Left renal cortex interstitium (tissue), 4 donors: ENCODE results near the gene ABHD15. TPM values are rescaled to one million over a fixed set of nuclear protein-coding genes. Genes with fewer than 3 reads are reported as not detected.

Experiments
- DNase-seq, 4 donors: peaks; one replicate each; pipeline ENCODE4 v3.0.0-alpha.2; 2013; ENCODE audit warnings: low read depth in 4 of 4, low spot score in 2 of 4, missing footprints in 1 of 4
- polyA plus RNA-seq, 4 donors: library from polyadenylated mRNA; unstranded; fragments of 120-200 nt; gene quantifications; one replicate each; pipeline ENCODE4 v1.2.1, GENCODE V29; 2013; ENCODE audit not compliant: insufficient read length in 4 of 4

Gene ABHD15
- polyA plus RNA-seq, result 1 to 10 TPM; 6.4 to 7.4 (median 7.1) TPM

GRCh38 chr17:29566473-29567303 lies at the start of gene ABHD15:
Gene ABHD15 (minus strand): TSS chr17:29567037. CDS start chr17:29566966, 71 bp downstream.
- no peak for DNase-seq

- peak in 1 of 4 donors; percentile 83 for DNase-seq
Measured at GRCh38 chr17:29615492-29616299, 48.9 kb upstream of the ABHD15 start.

- no peak for DNase-seq
Measured at GRCh38 chr17:29615048-29615385, 48.2 kb upstream of the ABHD15 start.

GRCh38 chr17:29614349-29615047 lies 47.7 kb upstream of the ABHD15 start:
- no peak for DNase-seq

- no peak for DNase-seq
Measured at GRCh38 chr17:29613856-29614255, 47.0 kb upstream of the ABHD15 start.

- peak in 3 of 4 donors; percentile 73 to 87 (median 84) for DNase-seq
Measured at GRCh38 chr17:29613352-29613837, 46.6 kb upstream of the ABHD15 start.

- no peak for DNase-seq
Measured at GRCh38 chr17:29612404-29613280, 45.8 kb upstream of the ABHD15 start.

- DNase-seq, result no peak
Measured at GRCh38 chr17:29612094-29612403, 45.2 kb upstream of the ABHD15 start.

- no peak for DNase-seq
Measured at GRCh38 chr17:29611351-29612093, 44.7 kb upstream of the ABHD15 start.

- DNase-seq, result no peak
Measured at GRCh38 chr17:29610395-29610794, 43.6 kb upstream of the ABHD15 start.

- DNase-seq, result no peak
Measured at GRCh38 chr17:29608986-29609385, 42.1 kb upstream of the ABHD15 start.

GRCh38 chr17:29607557-29608195 lies 40.8 kb upstream of the ABHD15 start:
- DNase-seq, result no peak

- no peak for DNase-seq
Measured at GRCh38 chr17:29603109-29603674, 36.4 kb upstream of the ABHD15 start.

GRCh38 chr17:29597361-29598172 lies 30.7 kb upstream of the ABHD15 start:
- no peak for DNase-seq

- no peak for DNase-seq
Measured at GRCh38 chr17:29596811-29597210, 30.0 kb upstream of the ABHD15 start.

GRCh38 chr17:29595943-29596774 lies 29.3 kb upstream of the ABHD15 start:
- no peak for DNase-seq
